Activated naive CD4-positive, alpha-beta T cell treated with anti-CD3 and anti-CD28 coated beads, Interleukin-2, amount 50 U/mL, for 16 hours (primary cell): Measurements from ENCODE around the gene SCAPER.

Experiments
- DNase-seq: peaks from one replicate; pipeline ENCODE4 v3.0.0-alpha.2; 2020

SCAPER gene

GRCh38 chr15:76386926-76387325, 518.2 kb downstream of the SCAPER start:
- DNase-seq: no peak

- DNase-seq: no peak
These were observed 519.0 kb downstream of the SCAPER start for GRCh38 chr15:76386178-76386577.

- DNase-seq: no peak
These were observed 520.7 kb downstream of the SCAPER start for GRCh38 chr15:76384409-76384808.

- DNase-seq: no peak
These were observed 522.0 kb downstream of the SCAPER start for GRCh38 chr15:76382987-76383728.

GRCh38 chr15:76381366-76381765, 523.8 kb downstream of the SCAPER start:
- DNase-seq: no peak

- no peak for DNase-seq
These were observed 524.9 kb downstream of the SCAPER start for GRCh38 chr15:76380249-76380648.

- no peak for DNase-seq
These were observed 526.4 kb downstream of the SCAPER start for GRCh38 chr15:76378691-76379090.

GRCh38 chr15:76377751-76378150, 527.4 kb downstream of the SCAPER start:
- DNase-seq: no peak

- DNase-seq: no peak
These were observed 527.9 kb downstream of the SCAPER start for GRCh38 chr15:76377217-76377616.

GRCh38 chr15:76376816-76377215, 528.3 kb downstream of the SCAPER start:
- DNase-seq: no peak

GRCh38 chr15:76376029-76376428, 529.1 kb downstream of the SCAPER start:
- DNase-seq: no peak

GRCh38 chr15:76368122-76368621, 537.0 kb downstream of the SCAPER start:
- DNase-seq: no peak

GRCh38 chr15:76366714-76367113, 538.4 kb downstream of the SCAPER start:
- no peak for DNase-seq

GRCh38 chr15:76363251-76363650, 541.9 kb downstream of the SCAPER start:
- DNase-seq: no peak

GRCh38 chr15:76360416-76360815, 544.7 kb downstream of the SCAPER start:
- DNase-seq: no peak

GRCh38 chr15:76359152-76359551, 546.0 kb downstream of the SCAPER start:
- DNase-seq: no peak

GRCh38 chr15:76358453-76358852, 546.7 kb downstream of the SCAPER start:
- DNase-seq: no peak

GRCh38 chr15:76354823-76355440, 550.2 kb downstream of the SCAPER start:
- no peak for DNase-seq

- no peak for DNase-seq
These were observed 551.2 kb downstream of the SCAPER start for GRCh38 chr15:76353903-76354302.

- DNase-seq: no peak
These were observed 552.0 kb downstream of the SCAPER start for GRCh38 chr15:76353023-76353577.

GRCh38 chr15:76349301-76350070, 555.7 kb downstream of the SCAPER start:
- DNase-seq: no peak

- DNase-seq: no peak
These were observed 557.6 kb downstream of the SCAPER start for GRCh38 chr15:76347482-76348055.
